Regular cardiac myocyte (primary cell): ENCODE data around the gene YARS1. TPM values are rescaled to one million over a fixed set of nuclear protein-coding genes. Genes with fewer than 3 reads are reported as not detected.

ENCODE experiments used
- total RNA-seq: library from RNA; depleted of rRNA; stranded (reverse); fragments of >200 nt; gene quantifications from 2 replicates; pipeline ENCODE4 v1.2.3, GENCODE V29; 2014

The YARS1 gene
- 117 and 164 TPM in 2 replicates for total RNA-seq

GRCh38 chr1:32817159-32817814, at the start of gene YARS1, which contains the start of gene S100PBP:
YARS1 (minus strand) TSS chr1:32817358; CDS start chr1:32817244, 114 bp downstream.
S100PBP (plus strand) TSS chr1:32817653; CDS start chr1:32826100, 8,447 bp downstream.

Other genes with a start within 250 kb of the YARS1 start
- 35.2 and 43.7 TPM in 2 replicates for gene ZBTB8OS, start 166.8 kb downstream of the YARS1 start, total RNA-seq
- gene RBBP4, start 166.2 kb downstream of the YARS1 start, total RNA-seq, result 75.0 and 108 TPM in 2 replicates
- gene SYNC, start 114.6 kb downstream of the YARS1 start, total RNA-seq, result 20.5 and 54.7 TPM in 2 replicates
- gene S100PBP, start 295 bp upstream of the YARS1 start, total RNA-seq, result 36.6 and 37.5 TPM in 2 replicates
- gene FNDC5, start 53.6 kb upstream of the YARS1 start, total RNA-seq, result 0.38 and 0.85 TPM in 2 replicates
- not detected in 2 replicates for gene HPCA, start 69.1 kb upstream of the YARS1 start, total RNA-seq
- 25.9 and 43.4 TPM in 2 replicates for gene TMEM54, start 84.0 kb upstream of the YARS1 start, total RNA-seq
- 12.1 and 12.7 TPM in 2 replicates for gene RNF19B, start 147.5 kb upstream of the YARS1 start, total RNA-seq
- 185 and 211 TPM in 2 replicates for gene AK2, start 219.5 kb upstream of the YARS1 start, total RNA-seq